CD4-positive, alpha-beta T cell treated with Interleukin-6 at 100 ng/mL for 8 hours (primary cell): ENCODE results near the gene TBXAS1.

Experiments used
- DNase-seq: peaks from one replicate; pipeline ENCODE4 v3.0.0-alpha.2; 2020; ENCODE audit warnings: mixed read lengths, low spot score

Gene TBXAS1

DNA sequence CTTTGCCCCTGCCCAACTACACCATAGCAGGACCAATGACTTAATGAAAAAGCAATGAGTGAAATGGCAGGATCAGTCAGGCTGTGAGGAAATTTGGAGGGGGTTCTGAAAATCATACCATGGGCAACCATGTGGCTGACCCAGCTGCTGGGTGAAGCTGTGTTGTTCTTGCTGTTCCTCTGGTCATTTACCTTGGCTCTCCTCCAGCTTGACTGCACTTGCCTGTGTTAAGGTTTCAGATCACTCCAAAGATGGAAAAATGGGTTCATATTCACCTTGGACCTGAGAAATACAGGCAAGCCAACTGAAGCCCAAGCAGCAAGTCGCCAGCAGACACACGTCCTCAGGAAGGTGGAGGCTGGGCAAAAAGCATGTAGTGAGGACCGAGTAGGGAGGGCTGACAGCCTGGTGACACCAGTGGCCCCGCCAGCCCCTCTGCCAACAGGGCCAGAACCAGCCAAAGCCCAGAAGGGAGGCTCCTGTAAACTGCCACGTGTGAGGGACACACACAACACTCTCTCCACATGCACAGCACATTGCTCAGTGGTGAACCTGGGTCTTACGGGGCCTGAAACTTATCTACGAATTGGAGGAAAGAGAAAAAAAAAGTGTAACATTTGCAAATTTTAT is 193.6 kb downstream of the TBXAS1 start:
- no peak for DNase-seq

DNA sequence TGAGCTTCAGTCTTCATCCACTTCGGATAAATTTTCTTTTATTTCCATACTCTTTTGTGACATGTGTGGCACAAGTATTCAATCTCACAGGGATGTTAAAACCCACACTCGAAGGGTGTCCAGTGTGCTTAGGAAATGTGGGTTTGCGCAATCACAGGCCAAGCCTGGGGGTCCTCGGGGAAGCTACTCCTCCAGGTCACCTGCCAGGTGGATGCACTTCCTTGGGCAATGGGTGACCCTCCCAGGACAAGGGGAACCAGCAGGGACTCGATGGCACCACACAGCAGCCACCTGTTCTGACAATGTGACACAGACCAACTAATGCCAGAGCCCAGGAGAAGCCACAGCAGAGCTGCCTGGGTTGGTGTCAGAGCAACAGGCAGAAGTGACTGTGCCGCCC is 194.7 kb downstream of the TBXAS1 start:
- no peak for DNase-seq

DNA sequence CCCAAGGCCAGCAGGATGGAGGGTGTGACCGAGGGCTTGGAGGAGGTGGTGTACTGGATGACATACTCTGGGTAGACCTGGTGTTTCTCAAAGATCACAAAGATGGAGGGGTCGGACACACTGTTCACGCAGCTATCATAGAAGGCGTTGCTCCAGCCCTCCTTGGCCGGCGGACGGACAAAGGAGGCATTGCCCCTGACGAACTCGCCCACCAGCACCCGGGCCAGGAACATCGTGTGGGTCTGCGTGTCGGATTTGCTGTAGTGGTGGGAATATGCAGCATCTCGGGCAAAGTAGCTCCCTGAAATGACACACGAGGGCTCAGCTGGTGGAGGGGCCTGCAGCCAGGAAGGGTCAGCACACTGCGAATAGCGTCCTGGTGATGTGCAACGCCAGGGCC is 195.5 kb downstream of the TBXAS1 start:
- DNase-seq: no peak

DNA sequence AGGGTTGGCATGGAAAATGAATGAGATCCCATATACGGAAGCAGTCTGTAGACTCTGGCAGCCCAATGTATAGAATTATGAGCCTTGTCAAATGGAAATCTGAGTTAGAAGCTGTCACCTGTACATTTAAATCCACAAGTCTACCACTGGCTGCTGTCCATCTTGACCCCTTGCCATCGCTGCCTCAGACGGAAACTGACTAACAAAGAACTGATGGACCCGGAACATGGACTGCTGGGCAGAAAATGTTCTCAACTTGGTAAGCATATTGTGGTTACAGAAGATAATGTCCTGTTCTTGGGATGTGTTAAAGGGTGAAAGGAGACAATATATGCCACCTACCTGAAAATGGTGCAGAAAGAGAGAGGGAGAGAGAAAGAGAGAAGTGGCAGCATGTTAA is 196.2 kb downstream of the TBXAS1 start:
- DNase-seq: no peak

DNA sequence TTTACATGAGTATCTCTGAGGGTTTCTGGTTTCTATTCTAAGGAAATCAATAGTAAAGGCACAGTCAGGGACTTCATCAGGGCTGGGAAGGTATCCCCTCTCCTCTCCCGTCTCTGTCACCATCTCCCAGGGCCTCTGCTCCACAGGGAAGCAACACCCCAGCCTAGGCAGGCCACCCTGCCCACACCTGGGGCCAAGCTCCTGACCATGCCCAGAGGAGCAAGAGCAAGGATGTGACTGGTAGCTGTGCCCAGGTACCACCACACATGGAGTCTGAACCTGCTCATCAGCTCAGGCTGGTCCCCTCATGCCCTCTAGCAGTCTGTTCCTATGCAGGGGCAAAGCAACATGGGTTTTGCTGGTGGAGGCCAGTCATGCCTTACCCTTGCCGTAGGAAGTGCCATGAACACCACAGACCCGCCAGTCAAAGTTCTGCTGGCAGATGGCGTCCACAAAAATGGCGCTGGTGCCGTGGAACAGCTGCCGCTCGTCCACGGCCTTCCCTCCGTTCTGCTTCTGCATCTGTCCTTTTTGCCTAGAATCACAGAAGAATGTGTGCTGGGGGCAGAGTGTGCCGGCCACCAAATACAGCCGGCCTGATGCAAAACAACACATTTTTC is 196.9 kb downstream of the TBXAS1 start:
- DNase-seq: no peak

DNA sequence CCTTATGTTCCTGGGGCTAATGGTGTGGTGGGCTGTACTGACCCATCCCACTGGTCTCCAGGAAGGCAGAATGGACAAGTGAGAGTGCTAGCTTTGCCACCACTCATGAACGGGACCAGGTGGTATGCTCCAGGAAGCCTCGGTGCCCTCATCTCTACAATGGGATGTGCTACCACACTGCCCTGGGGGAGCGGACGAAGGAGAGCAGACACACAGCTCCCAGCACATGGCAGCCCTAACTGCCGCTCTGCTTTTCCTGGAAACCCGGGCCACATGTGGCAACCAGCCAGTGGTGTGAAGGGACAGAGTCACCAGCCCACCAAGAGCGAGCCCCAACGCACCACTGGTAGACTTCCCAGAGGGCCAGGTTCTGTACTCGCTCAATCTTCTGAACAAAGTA is 197.9 kb downstream of the TBXAS1 start:
- no peak for DNase-seq

DNA sequence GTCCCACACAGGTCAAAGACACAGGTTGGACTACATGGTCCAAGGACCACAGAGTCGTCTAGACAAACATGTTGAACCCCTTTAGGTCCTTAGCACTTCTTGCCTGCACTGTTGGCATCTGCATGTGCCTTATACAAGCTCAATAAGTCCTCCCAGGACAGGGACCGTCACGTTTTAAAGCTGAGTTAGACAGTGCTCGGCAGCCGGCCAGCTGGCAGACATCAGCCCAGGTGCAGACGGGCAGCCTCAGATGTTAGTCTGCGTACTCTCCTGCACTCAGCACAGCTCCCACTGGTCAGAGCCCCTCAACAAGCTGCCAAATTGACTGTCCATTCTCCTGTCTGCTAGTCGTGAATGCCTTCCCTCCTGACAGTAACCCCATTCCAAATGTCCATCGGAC is 198.8 kb downstream of the TBXAS1 start:
- DNase-seq: no peak

DNA sequence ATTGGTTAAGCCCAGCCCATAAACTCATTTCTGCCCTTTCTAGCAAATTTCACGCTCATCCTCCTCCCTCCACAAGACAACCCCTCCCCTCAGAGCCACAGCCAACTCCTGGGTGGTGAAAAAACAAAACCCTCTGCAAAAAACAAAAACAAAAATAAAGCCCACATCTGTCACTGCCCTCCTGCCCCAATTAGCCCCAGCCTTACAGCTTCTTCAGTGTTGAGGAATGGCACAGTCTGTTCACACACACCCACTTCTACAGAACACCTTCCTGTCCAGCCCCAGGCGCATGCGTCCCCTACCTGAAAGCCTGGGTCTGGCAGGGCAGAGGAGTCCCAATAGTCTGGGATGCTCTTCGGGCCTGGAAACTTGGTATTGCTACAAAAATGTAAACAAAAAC is 199.2 kb downstream of the TBXAS1 start:
- no peak for DNase-seq

DNA sequence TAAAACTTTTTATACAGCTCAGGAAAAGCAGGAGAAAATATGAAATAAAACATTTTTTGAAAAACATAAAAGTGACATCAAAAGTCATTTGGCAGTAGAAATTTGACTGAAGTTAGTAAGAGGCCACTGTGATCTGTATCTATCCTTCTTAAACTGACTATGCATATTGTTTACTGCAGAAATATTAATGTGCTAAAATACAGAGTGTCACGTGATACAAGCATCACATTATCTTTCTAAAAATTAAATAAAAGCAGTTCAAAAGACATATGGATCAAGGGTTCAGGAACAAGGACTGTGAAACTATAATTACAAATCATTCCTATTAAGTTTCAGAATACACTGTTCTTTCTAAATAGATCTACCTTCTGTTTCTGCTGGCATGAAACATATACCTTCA is 200.0 kb downstream of the TBXAS1 start:
- no peak for DNase-seq

DNA sequence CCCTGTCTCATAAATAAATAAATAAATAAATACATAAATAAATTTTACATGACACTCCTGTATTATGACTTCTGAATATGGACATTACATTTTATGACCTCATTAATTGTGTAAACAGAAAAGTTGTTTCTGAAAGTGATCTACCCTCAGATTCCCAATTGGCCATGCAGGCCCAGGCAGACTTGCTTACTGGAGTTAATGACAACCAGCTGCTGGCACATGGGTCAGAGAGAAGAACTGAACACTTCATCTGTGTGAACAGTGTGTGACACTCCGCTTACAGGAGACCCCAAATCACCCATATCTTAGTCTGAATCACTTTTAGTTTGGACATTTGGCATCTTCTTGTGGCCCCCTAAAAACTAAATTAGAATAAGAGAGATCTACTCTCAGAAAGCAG is 202.3 kb downstream of the TBXAS1 start:
- DNase-seq: no peak

DNA sequence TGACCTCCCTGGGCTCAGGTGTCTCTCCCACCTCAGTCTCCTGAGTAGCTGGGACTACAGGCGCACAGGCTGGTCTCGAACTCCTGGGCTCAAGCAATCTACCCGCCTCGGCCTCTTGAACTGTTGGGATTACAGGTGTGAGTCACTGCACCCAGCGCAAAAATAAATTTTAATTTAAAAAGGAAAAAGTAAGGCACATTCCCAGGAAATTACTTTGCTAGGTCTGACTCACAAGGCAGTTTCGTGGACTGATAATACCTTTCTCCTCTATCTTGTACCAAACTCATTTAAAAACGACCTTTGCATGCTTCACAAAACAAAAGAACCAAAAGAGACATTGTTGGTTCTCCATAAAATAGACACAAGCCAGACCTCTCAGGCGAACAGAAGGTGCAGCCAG is 204.0 kb downstream of the TBXAS1 start:
- DNase-seq: no peak

DNA sequence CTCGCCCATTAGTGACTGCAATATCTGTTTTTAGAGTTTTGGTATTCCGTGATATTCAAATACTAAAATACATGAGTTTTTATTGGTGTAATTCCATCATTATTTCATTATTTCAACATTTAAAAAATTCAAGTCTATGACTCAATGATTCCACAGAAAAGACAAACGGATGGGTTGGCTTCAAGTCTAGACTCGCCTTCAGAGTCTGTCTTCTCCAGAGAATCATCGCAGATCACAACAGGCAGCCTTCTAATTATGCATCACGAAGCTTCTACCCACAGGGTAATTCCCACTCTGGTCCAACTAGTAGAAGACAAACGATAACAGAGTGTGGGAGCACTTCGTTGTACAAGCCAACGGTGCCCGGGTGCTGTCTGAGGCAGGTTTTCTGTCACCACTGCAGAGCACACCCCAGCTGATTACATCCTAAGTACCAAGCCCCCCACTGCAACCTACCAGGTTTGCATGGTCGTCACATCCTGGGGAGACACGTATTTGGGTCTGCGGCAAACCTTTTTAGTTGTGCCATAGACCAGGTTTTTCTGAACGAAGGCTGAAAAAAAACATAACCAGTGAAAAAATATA is 204.8 kb downstream of the TBXAS1 start:
- no peak for DNase-seq

DNA sequence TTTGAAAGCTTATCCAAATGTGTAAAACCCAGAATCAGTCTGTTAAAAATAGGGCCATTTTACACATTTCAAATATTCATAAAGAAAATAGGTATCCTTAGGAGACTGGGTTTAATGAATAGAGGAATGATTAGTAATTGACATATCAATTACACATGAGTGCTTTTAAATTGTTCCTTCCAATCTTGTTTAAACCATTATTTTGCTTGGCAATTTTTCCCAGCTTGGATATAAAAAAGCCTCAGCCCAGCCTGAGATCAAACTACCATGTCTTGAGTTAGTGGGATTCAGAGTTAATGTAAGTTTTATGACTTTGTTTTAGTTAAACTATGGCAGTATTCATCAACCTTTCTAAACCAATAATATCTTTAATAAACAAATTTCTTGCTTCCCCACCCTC is 205.4 kb downstream of the TBXAS1 start:
- no peak for DNase-seq

DNA sequence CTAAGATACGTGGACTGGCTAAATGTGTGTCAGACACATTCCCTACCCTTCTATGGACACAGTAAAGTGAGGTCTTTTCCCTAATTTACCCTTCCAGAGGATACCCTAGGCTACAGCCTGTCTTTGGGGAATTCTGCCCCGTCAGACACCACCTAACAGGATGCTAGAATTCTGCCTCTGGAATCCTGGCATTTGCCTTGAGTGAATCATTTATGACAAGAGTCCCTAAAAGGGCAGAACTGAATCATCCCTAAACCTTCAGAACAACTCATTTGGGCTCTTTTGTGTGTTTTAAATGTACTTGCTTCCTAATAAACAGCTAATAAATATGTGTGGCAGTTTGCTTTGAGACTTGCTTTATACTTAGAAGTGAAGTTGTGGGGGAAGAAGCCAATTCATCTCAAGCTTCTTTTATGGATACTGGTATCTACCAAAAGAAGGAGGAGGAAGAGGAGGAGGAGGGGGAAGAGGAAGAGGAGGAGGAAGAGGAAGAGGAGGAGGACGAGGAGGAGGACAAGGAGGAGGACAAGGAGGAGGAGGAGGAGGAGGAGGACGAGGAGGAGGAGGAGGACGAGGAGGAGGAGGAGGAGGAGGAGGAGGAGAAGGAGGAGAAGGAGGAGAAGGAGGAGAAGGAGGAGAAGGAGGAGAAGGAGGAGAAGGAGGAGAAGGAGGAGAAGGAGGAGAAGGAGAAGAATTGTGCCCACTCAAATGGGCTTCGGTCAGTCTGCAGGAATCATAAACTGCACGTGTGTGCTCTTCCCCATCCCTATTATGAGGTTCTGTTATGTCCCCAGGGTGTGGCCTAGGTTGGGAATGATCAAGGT is 206.5 kb downstream of the TBXAS1 start:
- DNase-seq: no peak

DNA sequence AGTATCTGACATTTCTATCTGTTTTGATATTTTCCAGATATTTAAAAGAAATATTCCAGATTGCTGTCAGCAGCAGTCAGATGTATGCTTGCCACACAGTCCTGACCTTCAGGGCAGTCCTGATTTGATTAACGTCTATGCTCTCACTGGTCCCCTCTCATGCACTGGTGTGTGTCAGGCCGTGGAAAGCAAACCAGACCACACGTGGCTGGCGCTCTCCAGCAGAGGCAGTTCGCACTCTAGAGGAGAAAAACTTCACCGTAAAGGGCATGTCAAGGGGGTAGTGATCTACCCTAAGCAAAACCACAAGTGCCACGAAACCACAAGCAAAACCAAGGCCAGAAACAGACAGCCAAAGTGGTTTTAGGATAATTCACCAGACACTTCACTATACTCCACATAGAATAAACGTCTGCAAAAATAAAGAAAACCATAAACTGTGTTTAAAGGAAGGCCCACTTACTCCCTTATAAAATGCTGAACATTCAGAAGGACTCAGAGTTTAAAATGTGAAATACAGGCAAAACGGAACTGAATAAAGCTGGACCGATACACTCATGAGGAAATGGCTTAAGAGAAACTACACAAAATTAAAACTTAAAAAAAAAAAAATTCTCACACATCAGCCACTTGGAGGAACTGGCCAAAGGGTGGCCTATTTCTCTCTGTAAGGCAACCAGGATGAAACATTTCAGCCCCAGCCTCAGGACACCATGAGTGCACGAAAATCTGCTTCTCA is 207.3 kb downstream of the TBXAS1 start:
- DNase-seq: no peak

DNA sequence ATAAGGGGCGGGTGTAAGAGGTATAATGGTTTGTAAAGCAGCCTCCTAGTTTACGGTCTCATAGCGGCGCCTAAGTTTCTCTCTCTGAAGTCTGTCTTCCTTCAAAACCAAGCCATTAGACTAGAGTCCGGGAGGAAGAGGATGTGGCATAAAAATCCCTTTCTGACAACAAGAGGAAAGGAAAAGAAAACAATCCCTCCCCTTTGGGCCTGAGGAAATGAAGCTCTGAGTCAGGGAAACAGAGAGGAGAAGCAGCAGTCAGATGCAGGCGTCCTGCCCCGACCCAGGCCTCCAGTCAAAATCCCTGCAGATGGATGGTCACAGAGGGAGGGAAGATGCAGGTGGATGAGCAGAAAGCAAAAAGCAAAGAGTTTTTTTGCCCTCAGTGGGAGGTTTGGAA is 210.0 kb downstream of the TBXAS1 start:
- no peak for DNase-seq

DNA sequence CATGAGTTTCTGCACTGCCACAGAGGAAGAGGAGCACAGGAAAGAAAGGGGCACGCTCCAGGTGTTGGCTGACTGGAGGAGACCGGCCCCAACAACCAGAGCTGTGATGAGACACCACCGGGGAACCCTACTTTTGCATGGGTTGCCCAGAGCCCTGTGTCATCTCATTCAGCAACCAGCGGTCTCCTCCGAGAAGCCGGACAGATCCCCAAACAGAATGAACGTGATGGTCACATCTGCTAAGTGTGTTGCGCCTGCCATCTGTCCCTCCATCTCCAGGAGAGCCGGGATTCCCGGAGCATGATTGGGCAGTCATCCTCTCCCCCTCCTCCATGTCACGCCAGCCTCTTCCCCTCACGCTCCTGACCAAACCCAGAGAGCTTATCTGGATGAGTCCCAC is 210.8 kb downstream of the TBXAS1 start:
- no peak for DNase-seq

DNA sequence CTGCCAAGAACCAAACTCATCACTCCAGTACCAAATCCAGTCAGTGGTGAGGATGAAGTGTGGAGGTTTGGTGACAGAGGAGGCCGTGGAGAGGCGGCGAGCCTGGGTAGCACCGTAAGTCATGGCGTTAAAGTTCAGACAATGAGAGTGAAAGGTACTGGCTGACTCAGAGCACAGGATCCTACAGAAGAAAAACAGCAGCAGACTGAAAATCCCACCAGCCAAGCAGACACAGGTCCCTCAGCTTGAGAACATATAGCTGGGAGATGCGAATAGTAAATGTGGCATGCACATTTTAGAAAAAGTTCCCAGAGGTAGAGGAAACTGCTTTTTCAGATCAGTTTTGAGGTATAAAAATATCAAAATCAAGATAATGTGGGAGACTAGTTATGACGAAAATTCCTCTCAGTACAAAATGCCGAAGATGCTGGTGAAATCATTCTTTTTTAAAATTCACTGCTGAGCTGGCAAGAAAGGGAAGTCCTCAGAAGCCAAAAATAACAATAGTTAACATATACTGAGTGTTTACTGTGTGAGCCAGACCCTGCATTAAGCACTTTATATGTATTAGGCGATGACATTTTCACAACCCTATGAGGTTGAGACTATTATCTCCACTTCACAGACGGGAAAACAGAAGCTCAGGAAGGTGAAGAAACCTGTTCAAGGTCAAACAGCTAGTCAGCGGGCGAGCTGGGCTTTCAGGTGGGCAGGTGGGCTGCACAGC is 212.8 kb downstream of the TBXAS1 start:
- DNase-seq: no peak

DNA sequence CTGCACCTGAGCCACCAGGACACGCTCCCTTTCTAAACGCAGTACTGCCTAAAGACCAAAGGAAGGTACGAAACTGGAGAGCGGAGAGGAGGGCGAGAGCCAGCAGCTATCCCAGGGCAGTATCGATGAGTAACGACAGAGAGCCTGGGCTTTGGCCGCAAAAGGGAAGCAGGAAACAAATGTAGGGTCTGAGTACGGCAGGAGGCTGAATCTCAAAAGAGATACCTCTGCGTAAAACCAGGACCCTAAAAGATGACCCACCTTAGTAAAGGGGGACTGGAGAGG is 213.3 kb downstream of the TBXAS1 start:
- DNase-seq: no peak

DNA sequence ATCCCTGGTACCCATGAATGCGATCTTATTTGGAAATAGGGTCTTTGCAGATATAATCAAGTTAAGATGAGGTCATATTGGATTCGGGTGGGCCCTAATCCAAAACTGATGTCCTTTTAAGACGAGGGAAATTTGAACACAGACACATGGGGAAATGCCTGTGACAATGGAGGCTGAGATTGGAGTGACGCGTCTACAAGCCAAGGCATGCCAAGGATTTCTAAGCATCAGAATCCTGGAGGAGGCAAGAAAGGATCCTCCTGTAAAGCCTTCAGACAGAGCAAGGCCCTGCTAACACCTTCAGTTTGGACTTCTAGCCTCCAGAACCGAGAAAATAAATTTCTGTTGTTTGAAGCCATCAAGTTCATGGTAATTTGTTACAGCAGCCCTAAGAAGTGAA is 215.2 kb downstream of the TBXAS1 start:
- no peak for DNase-seq

DNA sequence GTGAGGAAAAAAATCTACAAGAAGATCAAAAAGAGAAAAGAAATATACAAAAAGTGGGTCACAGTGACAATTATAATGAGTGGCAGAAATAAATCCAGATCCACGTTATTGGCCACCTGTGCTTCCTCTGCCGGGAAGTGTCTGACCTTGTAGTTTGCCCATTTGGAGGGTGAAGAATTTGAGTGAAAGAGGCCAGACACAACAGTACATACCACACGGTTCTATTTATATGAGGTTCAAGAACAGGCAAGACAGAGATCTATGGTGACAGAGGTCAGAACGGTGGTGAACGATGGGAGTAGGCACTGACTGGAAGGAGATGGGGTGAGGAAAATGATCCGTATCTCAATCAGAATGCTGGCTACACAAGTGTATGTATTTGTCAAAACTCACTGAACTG is 216.6 kb downstream of the TBXAS1 start:
- DNase-seq: no peak

DNA sequence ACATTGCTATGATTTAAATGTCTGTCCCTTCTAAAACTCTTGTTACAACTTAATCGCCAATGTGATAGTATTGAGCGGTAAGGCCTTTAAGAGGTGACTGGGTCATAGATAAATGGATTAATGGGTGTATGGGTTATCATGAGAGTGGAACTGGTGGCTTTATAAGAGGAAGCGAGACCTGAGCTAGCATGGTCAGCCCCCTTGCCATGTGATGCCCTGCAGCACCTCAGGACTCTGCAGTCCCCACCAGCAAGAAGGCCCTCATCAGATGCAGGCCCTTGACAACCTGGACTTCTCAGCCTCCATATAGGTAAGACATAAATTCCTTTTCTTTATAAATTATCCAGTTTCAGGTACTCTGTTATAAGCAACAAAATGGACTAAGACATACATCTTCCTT is 218.1 kb downstream of the TBXAS1 start:
- DNase-seq: no peak
